Neural cell (in vitro differentiated cells): ENCODE measurements around the gene SAMD4B. TPM values are rescaled to one million over a fixed set of nuclear protein-coding genes. Genes with fewer than 3 reads are reported as not detected.

Experiments used
- H2AFZ ChIP-seq: fragments of 200-600, 300-800 bp; sonication (generic), shearing (Covaris generic); 2 replicates; pipeline ENCODE4 v1.6.0; 2014; ENCODE audit warnings: low read depth, mild to moderate bottlenecking, antibody characterized with exemption, low read length, moderate library complexity
- H3F3A ChIP-seq: fragments of 200-600 bp; shearing (Covaris generic); 2 replicates; pipeline ENCODE4 v1.6.1; 2016; ENCODE audit warnings: mild to moderate bottlenecking, moderate library complexity, mixed read lengths, antibody characterized with exemption, low read length; ENCODE audit not compliant: insufficient read depth, poor library complexity, severe bottlenecking
- H3K27ac ChIP-seq: fragments of 200-600, 300-800 bp; sonication (generic), shearing (Covaris generic); 2 replicates; pipeline ENCODE4 v1.5.1; 2014; ENCODE audit warnings: mild to moderate bottlenecking, low read length, moderate library complexity
- H3K27me3 ChIP-seq: fragments of 300-800, 200-600 bp; sonication (generic), shearing (Covaris generic); 2 replicates; pipeline ENCODE4 v1.6.0; 2014; ENCODE audit warnings: mild to moderate bottlenecking, low read depth, low read length, moderate library complexity; ENCODE audit not compliant: insufficient read depth
- H3K36me3 ChIP-seq: fragments of 300-800, 200-600 bp; sonication (generic), shearing (Covaris generic); 2 replicates; pipeline ENCODE4 v1.5.1; 2014; ENCODE audit warnings: mild to moderate bottlenecking, antibody characterized with exemption, low read length, moderate library complexity; ENCODE audit not compliant: insufficient read depth
- H3K4me2 ChIP-seq: fragments of 300-800, 200-600 bp; sonication (generic), shearing (Covaris generic); 2 replicates; pipeline ENCODE4 v1.6.0; 2014; ENCODE audit warnings: mild to moderate bottlenecking, low read length
- H3K4me3 ChIP-seq: fragments of 300-800, 200-600 bp; sonication (generic), shearing (Covaris generic); 2 replicates; pipeline ENCODE4 v1.5.1; 2014; ENCODE audit warnings: mild to moderate bottlenecking, low read length, moderate library complexity
- H3K79me2 ChIP-seq: fragments of 200-600 bp; shearing (Covaris generic); replicated peaks from 2 replicates; pipeline ENCODE4 v1.6.0; 2014; ENCODE audit warnings: mild to moderate bottlenecking, low read length, moderate library complexity; ENCODE audit not compliant: insufficient read depth
- H3K9ac ChIP-seq: fragments of 300-800, 200-600 bp; sonication (generic), shearing (Covaris generic); 2 replicates; pipeline ENCODE4 v1.6.1; 2016; ENCODE audit warnings: mild to moderate bottlenecking, low read length, mixed read lengths
- H3K9me2 ChIP-seq: fragments of 200-600 bp; shearing (Covaris generic); 2 replicates; pipeline ENCODE4 v1.6.1; 2016; ENCODE audit warnings: mild to moderate bottlenecking, low read length, mixed read lengths; ENCODE audit not compliant: insufficient read depth
- H3K9me3 ChIP-seq: fragments of 200-600, 300-800 bp; sonication (generic), shearing (Covaris generic); 2 replicates; pipeline ENCODE4 v1.6.1; 2016; ENCODE audit warnings: mild to moderate bottlenecking, mixed run types, low read length, moderate library complexity, mixed read lengths
- H4K20me1 ChIP-seq: fragments of 200-600 bp; shearing (Covaris generic); 2 replicates; pipeline ENCODE4 v1.6.1; 2016; ENCODE audit warnings: mild to moderate bottlenecking, mixed run types; ENCODE audit not compliant: insufficient read depth
- EP300 ChIP-seq: fragments of 450-650 bp; conservative IDR thresholded peaks from 2 replicates; pipeline ENCODE4 v1.6.1; 2014; ENCODE audit warnings: antibody characterized with exemption, mild to moderate bottlenecking, moderate library complexity; ENCODE audit not compliant: poor library complexity, severe bottlenecking
- EZH2 ChIP-seq: fragments of 200-600, 300-800 bp; shearing (Covaris generic), sonication (generic); IDR thresholded peaks from 2 replicates; pipeline ENCODE4 v1.6.1; 2014; ENCODE audit warnings: antibody characterized with exemption, low read length, borderline replicate concordance, mild to moderate bottlenecking; ENCODE audit not compliant: insufficient read depth, poor library complexity, severe bottlenecking
- MXI1 ChIP-seq: fragments of 450-650 bp; conservative IDR thresholded peaks from 2 replicates; pipeline ENCODE4 v1.6.1; 2014; ENCODE audit warnings: antibody characterized with exemption, mild to moderate bottlenecking; ENCODE audit not compliant: poor library complexity, severe bottlenecking
- POLR2AphosphoS5 ChIP-seq: IDR thresholded peaks from 2 replicates; pipeline ENCODE4 v1.6.1; 2012
- RAD21 ChIP-seq: fragments of 450-650 bp; conservative IDR thresholded peaks from 2 replicates; pipeline ENCODE4 v1.6.1; 2014; ENCODE audit warnings: antibody characterized with exemption, mild to moderate bottlenecking, moderate library complexity
- REST ChIP-seq: IDR thresholded peaks from 2 replicates; pipeline ENCODE4 v1.6.1; 2012; ENCODE audit warnings: borderline replicate concordance
- SMC3 ChIP-seq: fragments of 450-650 bp; conservative IDR thresholded peaks from 2 replicates; pipeline ENCODE4 v1.6.1; 2014; ENCODE audit warnings: antibody characterized with exemption, mild to moderate bottlenecking, moderate library complexity; ENCODE audit not compliant: poor library complexity
- TAF1 ChIP-seq: IDR thresholded peaks from 2 replicates; pipeline ENCODE4 v1.6.1; 2012; ENCODE audit warnings: low read depth
- polyA plus RNA-seq: library from polyadenylated mRNA; depleted of rRNA; stranded (reverse); fragments of >200 nt; gene quantifications from 2 replicates; pipeline ENCODE4 v1.2.3, GENCODE V29; 2014
- TF ChIP-seq, protein P1 (sequence below): fragments of 450-650 bp; IDR thresholded peaks from 2 replicates; pipeline ENCODE4 v1.5.1; 2014; ENCODE audit warnings: antibody characterized with exemption, mild to moderate bottlenecking, moderate library complexity; ENCODE audit not compliant: poor library complexity, severe bottlenecking

Gene SAMD4B
- polyA plus RNA-seq, 1 donor from 2014 or later, result 19.3 TPM

- no peaks in the 10 kb centered on the region for H3K27me3 ChIP-seq
- H3K27ac ChIP-seq, result no peak overlapping the region
- TF ChIP-seq RAD21 (no peak), TAF1 (no peak), REST (no peak), SMC3 (no peak)
- TF ChIP-seq, protein P1, sequence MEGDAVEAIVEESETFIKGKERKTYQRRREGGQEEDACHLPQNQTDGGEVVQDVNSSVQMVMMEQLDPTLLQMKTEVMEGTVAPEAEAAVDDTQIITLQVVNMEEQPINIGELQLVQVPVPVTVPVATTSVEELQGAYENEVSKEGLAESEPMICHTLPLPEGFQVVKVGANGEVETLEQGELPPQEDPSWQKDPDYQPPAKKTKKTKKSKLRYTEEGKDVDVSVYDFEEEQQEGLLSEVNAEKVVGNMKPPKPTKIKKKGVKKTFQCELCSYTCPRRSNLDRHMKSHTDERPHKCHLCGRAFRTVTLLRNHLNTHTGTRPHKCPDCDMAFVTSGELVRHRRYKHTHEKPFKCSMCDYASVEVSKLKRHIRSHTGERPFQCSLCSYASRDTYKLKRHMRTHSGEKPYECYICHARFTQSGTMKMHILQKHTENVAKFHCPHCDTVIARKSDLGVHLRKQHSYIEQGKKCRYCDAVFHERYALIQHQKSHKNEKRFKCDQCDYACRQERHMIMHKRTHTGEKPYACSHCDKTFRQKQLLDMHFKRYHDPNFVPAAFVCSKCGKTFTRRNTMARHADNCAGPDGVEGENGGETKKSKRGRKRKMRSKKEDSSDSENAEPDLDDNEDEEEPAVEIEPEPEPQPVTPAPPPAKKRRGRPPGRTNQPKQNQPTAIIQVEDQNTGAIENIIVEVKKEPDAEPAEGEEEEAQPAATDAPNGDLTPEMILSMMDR, result no peak
- peak overlapping the region; percentile 83 for H3K9ac ChIP-seq
- H3K36me3 ChIP-seq, result no peaks in the 10 kb centered on the region
- no peaks in the 10 kb centered on the region for H3K9me3 ChIP-seq
- H3K79me2 ChIP-seq, result no peaks in the 10 kb centered on the region
- H4K20me1 ChIP-seq, result no peaks in the 10 kb centered on the region
- H3K9me2 ChIP-seq, result no peaks in the 10 kb centered on the region
- H2AFZ ChIP-seq, result peak overlapping the region; percentile 45
- H3K4me2 ChIP-seq, result peak overlapping the region; percentile 53
- H3K4me3 ChIP-seq, result peak overlapping the region; percentile 88
- no peaks in the 10 kb centered on the region for H3F3A ChIP-seq
Observed at GRCh38 chr19:39319892-39320248, 22.4 kb upstream of the SAMD4B start.

- Histone ChIP-seq H3K27me3 (no peaks in the 10 kb centered on the region), H2AFZ (no peak overlapping the region), H3K79me2 (no peaks in the 10 kb centered on the region), H3K4me3 (peak overlapping the region; percentile 54), H3K9ac (peak overlapping the region; percentile 20), H3K4me2 (no peak overlapping the region), H3K36me3 (no peaks in the 10 kb centered on the region), H3F3A (no peaks in the 10 kb centered on the region), H3K9me2 (no peaks in the 10 kb centered on the region), H3K27ac (no peak overlapping the region), H4K20me1 (no peaks in the 10 kb centered on the region), H3K9me3 (no peaks in the 10 kb centered on the region)
- TF ChIP-seq POLR2AphosphoS5, result no peak
- no peak for TF ChIP-seq TAF1
- TF ChIP-seq EP300, result no peak
- TF ChIP-seq MXI1, result no peak
- TF ChIP-seq EZH2, result no peak
Observed at GRCh38 chr19:39321117-39321831, 20.9 kb upstream of the SAMD4B start.

GRCh38 chr19:39321832-39322176 is 20.4 kb upstream of the SAMD4B start:
- H3K4me3 ChIP-seq, result no peak overlapping the region
- no peaks in the 10 kb centered on the region for H4K20me1 ChIP-seq
- no peaks in the 10 kb centered on the region for H3K27me3 ChIP-seq
- no peaks in the 10 kb centered on the region for H3K36me3 ChIP-seq
- no peaks in the 10 kb centered on the region for H3K9me2 ChIP-seq
- H2AFZ ChIP-seq, result no peak overlapping the region
- TF ChIP-seq MXI1 (no peak), EZH2 (no peak), RAD21 (no peak), SMC3 (no peak)
- TF ChIP-seq, protein P1, result no peak
- no peaks in the 10 kb centered on the region for H3F3A ChIP-seq
- no peak overlapping the region for H3K9ac ChIP-seq
- H3K9me3 ChIP-seq, result no peaks in the 10 kb centered on the region
- H3K79me2 ChIP-seq, result no peaks in the 10 kb centered on the region
- H3K27ac ChIP-seq, result no peak overlapping the region
- H3K4me2 ChIP-seq, result no peak overlapping the region
